Left lobe of liver (tissue), 2 donors: ENCODE data around the gene MS4A12. TPM values are rescaled to one million over a fixed set of nuclear protein-coding genes. Genes with fewer than 3 reads are reported as not detected.
"Not testable (repeated sequence)": the region's sequence is repeated elsewhere in the genome, so short reads cannot be mapped to it uniquely, and the experiment has no call there.

Experiments used
- ATAC-seq: fragments of 200-7000 bp; cut with Tn5 transposase; one replicate; pipeline ENCODE4 v1.9.1; 2020; ENCODE audit warnings: mild to moderate bottlenecking, moderate library complexity
- DNase-seq: peaks from one replicate; pipeline ENCODE4 v3.0.0-alpha.2; 2020; ENCODE audit warnings: low spot score
- total RNA-seq: library from RNA; stranded (reverse); gene quantifications from one replicate; pipeline ENCODE4 v1.2.1, GENCODE V29; 2021
- donor health status: DM: no; HTN: no; CAD: no; lungs with moderate emphysema.
- donor health status: DM: no; HTN: yes; CAD: no.

The MS4A12 gene
- not detected for total RNA-seq

GRCh38 chr11:60492488-60493009 is at the start of gene MS4A12:
Gene MS4A12 (plus strand): TSS chr11:60492778. CDS start chr11:60497319, 4,541 bp downstream.
- ATAC-seq (no peak), DNase-seq (no peak)

- ATAC-seq = no peak
- DNase-seq = no peak
Measured at GRCh38 chr11:60447070-60447469, 45.5 kb upstream of the MS4A12 start.

GRCh38 chr11:60447846-60448245 is 44.7 kb upstream of the MS4A12 start:
- DNase-seq = no peak

GRCh38 chr11:60451185-60451584 is 41.4 kb upstream of the MS4A12 start:
- DNase-seq, ATAC-seq: not testable (repeated sequence)

More at GRCh38 chr11:60447846-60448245, 44.7 kb upstream of the MS4A12 start:
- no peak for ATAC-seq

- no peak for DNase-seq
- ATAC-seq = no peak
Measured at GRCh38 chr11:60454212-60454611, 38.4 kb upstream of the MS4A12 start.

- ATAC-seq (no peak), DNase-seq (no peak)
Measured at GRCh38 chr11:60455531-60456042, 37.0 kb upstream of the MS4A12 start, which contains the start of gene MS4A1. Gene MS4A1 (plus strand): TSS chr11:60455847. CDS start chr11:60462375, 6,528 bp downstream.

GRCh38 chr11:60457576-60457975 is 35.0 kb upstream of the MS4A12 start:
- ATAC-seq = no peak
- DNase-seq = no peak

- DNase-seq (no peak), ATAC-seq (no peak)
Measured at GRCh38 chr11:60459345-60459744, 33.2 kb upstream of the MS4A12 start.

GRCh38 chr11:60468829-60469228 is 23.7 kb upstream of the MS4A12 start:
- ATAC-seq (no peak), DNase-seq (no peak)

- no peak for DNase-seq
- ATAC-seq = no peak
Measured at GRCh38 chr11:60469723-60470122, 22.9 kb upstream of the MS4A12 start.

GRCh38 chr11:60477035-60477445 is 15.5 kb upstream of the MS4A12 start:
- DNase-seq (no peak), ATAC-seq (no peak)

GRCh38 chr11:60482361-60482760 is 10.2 kb upstream of the MS4A12 start:
- peak; percentile 37 for ATAC-seq
- DNase-seq = no peak

GRCh38 chr11:60485987-60486386 is 6.6 kb upstream of the MS4A12 start:
- DNase-seq (no peak), ATAC-seq (peak; percentile 86)

- ATAC-seq = no peak
- DNase-seq = no peak
Measured at GRCh38 chr11:60493454-60493853, 876 bp downstream of the MS4A12 start.

GRCh38 chr11:60498399-60498798 is 5.8 kb downstream of the MS4A12 start:
- no peak for ATAC-seq
- DNase-seq = no peak

- DNase-seq (no peak), ATAC-seq (no peak)
Measured at GRCh38 chr11:60498853-60499252, 6.3 kb downstream of the MS4A12 start.

GRCh38 chr11:60500276-60500910 is 7.8 kb downstream of the MS4A12 start:
- no peak for DNase-seq
- no peak for ATAC-seq

- ATAC-seq (no peak), DNase-seq (no peak)
Measured at GRCh38 chr11:60502221-60502775, 9.7 kb downstream of the MS4A12 start.

- DNase-seq (no peak), ATAC-seq (no peak)
Measured at GRCh38 chr11:60504219-60504905, 11.8 kb downstream of the MS4A12 start.

GRCh38 chr11:60509609-60510008 is 17.0 kb downstream of the MS4A12 start:
- not testable (repeated sequence) for DNase-seq, ATAC-seq

GRCh38 chr11:60510209-60510608 is 17.6 kb downstream of the MS4A12 start:
- not testable (repeated sequence) for ATAC-seq, DNase-seq

GRCh38 chr11:60511393-60511792 is 18.8 kb downstream of the MS4A12 start:
- ATAC-seq (no peak), DNase-seq (no peak)
